Measurements from ENCODE around the gene SLC30A3.

DNA sequence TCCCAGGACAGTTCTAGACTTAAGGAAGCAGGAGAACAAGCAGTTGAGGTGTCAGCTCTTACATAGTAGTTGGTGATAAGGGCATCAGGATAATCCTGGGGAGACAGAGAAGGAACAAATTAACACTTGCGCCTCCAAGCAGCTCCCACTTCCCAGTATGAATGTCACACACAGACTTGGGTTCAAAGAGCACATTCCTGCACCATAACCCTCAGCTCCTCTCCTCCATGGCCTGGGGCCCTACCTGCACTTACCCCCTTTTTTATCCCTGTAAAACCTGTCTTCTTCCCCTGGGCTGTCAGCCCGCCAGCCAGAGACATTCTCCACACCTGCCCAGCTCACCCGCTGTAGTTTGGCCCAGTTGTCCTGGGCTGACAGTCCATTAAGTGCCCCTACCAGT lies 49.3 kb upstream of the SLC30A3 start:
- TF ChIP-seq, protein P1, sequence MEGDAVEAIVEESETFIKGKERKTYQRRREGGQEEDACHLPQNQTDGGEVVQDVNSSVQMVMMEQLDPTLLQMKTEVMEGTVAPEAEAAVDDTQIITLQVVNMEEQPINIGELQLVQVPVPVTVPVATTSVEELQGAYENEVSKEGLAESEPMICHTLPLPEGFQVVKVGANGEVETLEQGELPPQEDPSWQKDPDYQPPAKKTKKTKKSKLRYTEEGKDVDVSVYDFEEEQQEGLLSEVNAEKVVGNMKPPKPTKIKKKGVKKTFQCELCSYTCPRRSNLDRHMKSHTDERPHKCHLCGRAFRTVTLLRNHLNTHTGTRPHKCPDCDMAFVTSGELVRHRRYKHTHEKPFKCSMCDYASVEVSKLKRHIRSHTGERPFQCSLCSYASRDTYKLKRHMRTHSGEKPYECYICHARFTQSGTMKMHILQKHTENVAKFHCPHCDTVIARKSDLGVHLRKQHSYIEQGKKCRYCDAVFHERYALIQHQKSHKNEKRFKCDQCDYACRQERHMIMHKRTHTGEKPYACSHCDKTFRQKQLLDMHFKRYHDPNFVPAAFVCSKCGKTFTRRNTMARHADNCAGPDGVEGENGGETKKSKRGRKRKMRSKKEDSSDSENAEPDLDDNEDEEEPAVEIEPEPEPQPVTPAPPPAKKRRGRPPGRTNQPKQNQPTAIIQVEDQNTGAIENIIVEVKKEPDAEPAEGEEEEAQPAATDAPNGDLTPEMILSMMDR (conservative IDR thresholded peaks at IDR 0.05 in 1 of 2, IDR thresholded peaks at IDR 0.05 in 1 of 2; ENCODE audit: low read depth in 1 of 2, low read length in 2 of 2) = no peak
- no peak for TF ChIP-seq EZH2 (IDR thresholded peaks at IDR 0.05; ENCODE audit: low read length, missing control alignments)

All from fibroblast of lung (primary cell).